Activated naive CD8-positive, alpha-beta T cell treated with anti-CD3 and anti-CD28 coated beads, Interleukin-2, amount 10 ng/mL, durations not matched to agents 7 days and 5 days (primary cell): ENCODE results near the gene FXYD5. TPM values are rescaled to one million over a fixed set of nuclear protein-coding genes. Genes with fewer than 3 reads are reported as not detected.

Experiments used
- ATAC-seq: fragments of 150-1000 bp; cut with Tn5 transposase; one replicate; pipeline ENCODE4 v1.10.0; 2021; ENCODE audit warnings: low read depth, moderate library complexity
- POLR2A ChIA-PET: fragments of 350-600 bp; sonication (Branson Sonifier 250); formaldehyde crosslinking; loops from one replicate; lab custom pipeline; 2021; ENCODE audit warnings: antibody characterized with exemption; lab: Charles Lee
- DNase-seq: peaks from one replicate; pipeline ENCODE4 v3.0.0; 2021
- H3K27ac Mint-ChIP-seq: one replicate; pipeline ENCODE4 v1.8.0; 2022; ENCODE audit warnings: mild to moderate bottlenecking, mixed read lengths
- H3K27me3 Mint-ChIP-seq: one replicate; pipeline ENCODE4 v1.8.0; 2022; ENCODE audit warnings: mild to moderate bottlenecking, moderate library complexity, mixed read lengths
- H3K36me3 Mint-ChIP-seq: one replicate; pipeline ENCODE4 v1.8.0; 2021; ENCODE audit warnings: mild to moderate bottlenecking, mixed read lengths
- H3K4me1 Mint-ChIP-seq: one replicate; pipeline ENCODE4 v1.8.0; 2021; ENCODE audit warnings: mixed read lengths
- H3K4me3 Mint-ChIP-seq: one replicate; pipeline ENCODE4 v1.8.0; 2022; ENCODE audit warnings: mild to moderate bottlenecking, moderate library complexity, mixed read lengths
- H3K9me3 Mint-ChIP-seq: one replicate; pipeline ENCODE4 v1.8.0; 2021; ENCODE audit warnings: mixed read lengths
- total RNA-seq, 2 experiments: library from RNA; stranded (reverse); gene quantifications; one replicate each; pipeline ENCODE4 v1.2.3, GENCODE V29; 2021

Gene FXYD5
- total RNA-seq, 2 experiments from 2014 or later = 353 to 360 TPM

GRCh38 chr19:35161434-35161743 is 6.9 kb downstream of the FXYD5 start:
- Mint-ChIP-seq H3K27ac (no peak overlapping the region), H3K4me3 (no peak overlapping the region), H3K36me3 (peaks cover 93% of the 10 kb centered on the region), H3K9me3 (peaks cover 28% of the 10 kb centered on the region), H3K4me1 (peaks cover 28% of the 10 kb centered on the region), H3K27me3 (no peaks in the 10 kb centered on the region)
- POLR2A ChIA-PET = interaction anchor here (1.0 kb wide), 1 partner anchor 18 kb away, joined by 3 read pairs; no protein-coding TSS in a partner anchor
- DNase-seq (no peak), ATAC-seq (no peak)

GRCh38 chr19:35162471-35163326 is 8.2 kb downstream of the FXYD5 start:
- no peaks in the 10 kb centered on the region for H3K27me3 Mint-ChIP-seq
- H3K36me3 Mint-ChIP-seq = peaks cover 97% of the 10 kb centered on the region
- peaks cover 36% of the 10 kb centered on the region for H3K4me1 Mint-ChIP-seq

GRCh38 chr19:35164418-35164817 is 9.9 kb downstream of the FXYD5 start:
- POLR2A ChIA-PET = no interaction called here
- H3K36me3 Mint-ChIP-seq = peaks cover 86% of the 10 kb centered on the region
- ATAC-seq (no peak), DNase-seq (no peak)
- no peak overlapping the region for H3K4me3 Mint-ChIP-seq
- H3K27me3 Mint-ChIP-seq = no peaks in the 10 kb centered on the region
- peaks cover 33% of the 10 kb centered on the region for H3K4me1 Mint-ChIP-seq
- no peak overlapping the region for H3K27ac Mint-ChIP-seq
- peaks cover 31% of the 10 kb centered on the region for H3K9me3 Mint-ChIP-seq

More at GRCh38 chr19:35162471-35163326, 8.2 kb downstream of the FXYD5 start:
- H3K27ac Mint-ChIP-seq = no peak overlapping the region
- ATAC-seq (no peak), DNase-seq (no peak)
- peaks cover 31% of the 10 kb centered on the region for H3K9me3 Mint-ChIP-seq
- POLR2A ChIA-PET = interaction anchor here (0.7 to 1.5 kb wide), 4 partner anchors 8 to 36 kb away, joined by 3 to 6 read pairs (median 5); partner anchors contain the start of gene FXYD5
- H3K4me3 Mint-ChIP-seq = no peak overlapping the region

GRCh38 chr19:35165200-35166058 is 10.9 kb downstream of the FXYD5 start:
- H3K4me1 Mint-ChIP-seq = peaks cover 35% of the 10 kb centered on the region
- no peak for DNase-seq

DNA sequence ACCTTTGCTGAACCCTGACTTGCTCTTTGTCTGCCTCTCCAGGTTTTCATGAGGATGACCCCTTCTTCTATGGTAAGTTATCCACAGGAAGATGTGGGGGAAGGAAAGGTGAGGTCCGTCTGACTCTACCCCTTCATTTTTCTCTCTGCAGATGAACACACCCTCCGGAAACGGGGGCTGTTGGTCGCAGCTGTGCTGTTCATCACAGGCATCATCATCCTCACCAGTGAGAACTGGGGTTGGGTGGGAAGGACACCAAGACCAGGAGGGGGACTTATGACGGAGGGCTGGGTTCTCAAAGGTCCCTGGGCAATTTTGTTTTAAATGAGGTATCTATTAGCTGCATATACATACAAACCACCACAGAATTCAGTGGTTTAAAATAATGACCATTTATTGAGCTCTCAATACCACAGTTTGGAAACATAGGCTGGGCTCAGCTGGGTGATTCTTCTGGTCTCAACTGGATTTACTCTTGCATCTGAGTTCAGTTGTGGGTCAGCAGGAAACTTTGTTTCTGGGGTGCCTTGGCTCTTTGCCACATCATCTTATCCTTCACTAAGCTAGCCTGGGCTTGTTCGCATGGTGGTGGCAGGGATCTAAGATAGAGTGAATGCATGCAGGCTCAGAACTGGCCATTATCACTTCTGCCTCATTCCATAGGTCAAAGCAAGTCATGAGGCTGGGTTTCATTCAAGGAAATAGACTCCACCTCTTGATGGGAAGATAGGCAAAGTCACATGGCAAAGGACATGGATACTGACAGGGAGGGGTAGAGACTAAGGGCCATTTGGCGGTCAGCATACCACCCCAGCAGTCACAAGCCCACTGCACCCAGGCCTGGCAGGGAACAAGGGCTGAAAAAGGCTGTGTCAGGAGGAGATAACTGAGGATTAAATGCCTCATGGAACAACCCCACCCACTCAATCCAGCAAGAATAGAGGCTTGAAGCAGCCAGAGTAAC is 11.8 kb downstream of the FXYD5 start:
- POLR2A ChIA-PET = interaction anchor here (0.6 to 2.4 kb wide), 5 partner anchors 9 to 55 kb away, joined by 3 to 19 read pairs (median 5); partner anchors contain the start of gene FXYD5
- H3K27me3 Mint-ChIP-seq = no peaks in the 10 kb centered on the region
- peaks cover 34% of the 10 kb centered on the region for H3K4me1 Mint-ChIP-seq
- DNase-seq (no peak), ATAC-seq (no peak)
- H3K27ac Mint-ChIP-seq = peak overlapping the region; percentile 91
- H3K9me3 Mint-ChIP-seq = peaks cover 25% of the 10 kb centered on the region
- peaks cover 81% of the 10 kb centered on the region for H3K36me3 Mint-ChIP-seq
- peak overlapping the region; percentile 56 for H3K4me3 Mint-ChIP-seq

More at GRCh38 chr19:35165200-35166058, 10.9 kb downstream of the FXYD5 start:
- H3K4me3 Mint-ChIP-seq = no peak overlapping the region
- peaks cover 31% of the 10 kb centered on the region for H3K9me3 Mint-ChIP-seq
- POLR2A ChIA-PET = interaction anchor here (0.6 to 2.3 kb wide), 3 partner anchors 8 to 54 kb away, joined by 3 to 19 read pairs (median 4); partner anchors contain the start of gene FXYD5
- no peak for ATAC-seq
- peaks cover 82% of the 10 kb centered on the region for H3K36me3 Mint-ChIP-seq
- H3K27ac Mint-ChIP-seq = peak overlapping the region; percentile 48
- H3K27me3 Mint-ChIP-seq = no peaks in the 10 kb centered on the region

DNA sequence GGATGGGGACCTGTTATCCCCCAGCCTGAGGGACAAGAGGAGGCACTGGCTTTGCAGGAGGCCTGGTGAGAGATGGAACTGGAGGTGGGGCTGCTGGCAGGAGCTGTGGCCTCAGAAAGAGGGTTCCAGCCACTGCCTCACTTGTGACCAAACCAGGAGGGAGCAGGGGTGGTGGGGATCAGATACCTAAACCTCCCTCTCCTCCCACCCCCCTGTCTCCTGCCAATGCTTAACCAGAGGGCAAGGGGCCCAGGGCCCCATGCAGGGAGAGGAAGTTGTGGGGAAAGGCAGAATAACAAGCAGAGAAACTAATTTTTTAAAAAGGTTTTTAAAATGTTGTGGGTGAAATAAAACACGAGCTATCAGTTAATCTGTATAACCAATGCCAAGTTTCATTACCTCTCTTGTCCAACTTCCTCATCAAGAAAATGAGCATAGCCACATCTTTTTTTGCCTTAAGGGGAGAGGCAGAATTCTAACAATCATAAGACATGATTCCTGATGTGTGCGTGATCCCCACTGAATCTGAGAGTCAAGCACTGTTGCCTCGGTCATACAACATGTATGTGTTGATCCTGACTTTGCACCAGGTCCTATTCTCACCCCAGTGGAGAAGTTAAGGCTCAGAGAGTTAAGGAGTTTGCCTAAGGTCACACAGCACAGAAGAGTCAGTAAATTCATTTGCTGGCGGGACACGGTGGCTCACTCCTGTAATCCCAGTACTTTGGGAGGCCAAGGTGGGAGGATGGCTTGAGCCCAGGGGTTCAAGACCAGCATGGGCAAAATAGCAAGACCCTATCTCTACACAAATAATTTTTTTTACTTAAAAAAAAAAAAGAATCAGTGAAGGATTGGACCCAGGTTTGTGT is 12.9 kb downstream of the FXYD5 start:
- H3K4me3 Mint-ChIP-seq = peak overlapping the region; percentile 56
- peak overlapping the region; percentile 91 for H3K27ac Mint-ChIP-seq
- peaks cover 36% of the 10 kb centered on the region for H3K4me1 Mint-ChIP-seq
- peak; percentile 48 for ATAC-seq
- H3K27me3 Mint-ChIP-seq = no peaks in the 10 kb centered on the region
- peaks cover 80% of the 10 kb centered on the region for H3K36me3 Mint-ChIP-seq
- DNase-seq = no peak
- peaks cover 19% of the 10 kb centered on the region for H3K9me3 Mint-ChIP-seq
- POLR2A ChIA-PET = interaction anchor here (1.0 to 2.4 kb wide), 7 partner anchors 10 to 44 kb away, joined by 3 to 19 read pairs (median 5); partner anchors contain the start of gene FXYD5

GRCh38 chr19:35168196-35168595 is 13.7 kb downstream of the FXYD5 start:
- H3K27ac Mint-ChIP-seq = peak overlapping the region; percentile 57
- H3K27me3 Mint-ChIP-seq = no peaks in the 10 kb centered on the region
- H3K4me3 Mint-ChIP-seq = no peak overlapping the region
- H3K4me1 Mint-ChIP-seq = peaks cover 36% of the 10 kb centered on the region
- H3K9me3 Mint-ChIP-seq = peaks cover 14% of the 10 kb centered on the region
- no peak for DNase-seq
- H3K36me3 Mint-ChIP-seq = peaks cover 79% of the 10 kb centered on the region
- no peak for ATAC-seq
- POLR2A ChIA-PET = interaction anchor here (1.2 to 2.4 kb wide), 5 partner anchors 10 to 43 kb away, joined by 3 to 19 read pairs (median 5); partner anchors contain the start of gene FXYD5

- Mint-ChIP-seq H3K4me3 (no peak overlapping the region), H3K27me3 (no peaks in the 10 kb centered on the region), H3K9me3 (peaks cover 10% of the 10 kb centered on the region), H3K36me3 (peaks cover 77% of the 10 kb centered on the region), H3K4me1 (peaks cover 34% of the 10 kb centered on the region), H3K27ac (peak overlapping the region; percentile 51)
- DNase-seq (no peak), ATAC-seq (no peak)
- POLR2A ChIA-PET = interaction anchor here (1.2 to 2.5 kb wide), 5 partner anchors 9 to 37 kb away, joined by 3 to 10 read pairs (median 5); partner anchors contain the start of gene FXYD5
Observed at GRCh38 chr19:35169221-35169995, 14.9 kb downstream of the FXYD5 start.

- DNase-seq (no peak), ATAC-seq (no peak)
- H3K36me3 Mint-ChIP-seq = peaks cover 66% of the 10 kb centered on the region
- POLR2A ChIA-PET = interaction anchor here (1.6 to 2.5 kb wide), 3 partner anchors 11 to 36 kb away, joined by 5 to 10 read pairs (median 5); partner anchors contain the start of gene FXYD5
- no peaks in the 10 kb centered on the region for H3K27me3 Mint-ChIP-seq
- H3K4me3 Mint-ChIP-seq = no peak overlapping the region
- H3K9me3 Mint-ChIP-seq = peaks cover 9% of the 10 kb centered on the region
- peak overlapping the region; percentile 32 for H3K27ac Mint-ChIP-seq
- H3K4me1 Mint-ChIP-seq = peaks cover 34% of the 10 kb centered on the region
Observed at GRCh38 chr19:35170359-35171061, 16.0 kb downstream of the FXYD5 start.

DNA sequence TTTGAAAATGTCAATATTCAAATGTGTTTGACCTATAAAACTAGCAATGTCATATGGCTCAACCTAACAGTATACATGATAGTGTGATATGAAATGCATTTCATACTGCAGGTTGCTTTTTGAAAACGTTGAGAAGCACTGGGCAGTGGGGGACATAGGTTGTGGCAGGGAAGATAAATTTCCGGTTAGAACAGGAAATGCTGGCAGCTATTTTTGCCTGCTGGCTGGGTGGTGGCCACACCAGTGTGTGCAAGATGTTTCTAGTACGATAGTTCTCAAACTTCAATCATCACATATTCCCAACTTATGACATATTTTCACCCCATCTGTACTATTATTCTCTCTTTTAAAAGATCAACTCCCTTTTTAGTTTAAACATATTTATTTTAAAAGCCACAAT is 17.2 kb downstream of the FXYD5 start:
- no peaks in the 10 kb centered on the region for H3K9me3 Mint-ChIP-seq
- peak overlapping the region; percentile 40 for H3K4me3 Mint-ChIP-seq
- no peaks in the 10 kb centered on the region for H3K27me3 Mint-ChIP-seq
- peak; percentile 56 for ATAC-seq
- peaks cover 54% of the 10 kb centered on the region for H3K36me3 Mint-ChIP-seq
- peak overlapping the region; percentile 79 for H3K27ac Mint-ChIP-seq
- H3K4me1 Mint-ChIP-seq = peaks cover 28% of the 10 kb centered on the region
- DNase-seq = no peak
- POLR2A ChIA-PET = interaction anchor here (0.6 to 2.9 kb wide), 6 partner anchors 8 to 40 kb away, joined by 3 to 14 read pairs (median 6); partner anchors contain the start of gene FXYD5
